PC-9 (cell line): ENCODE measurements around the gene LARP4B. TPM values are rescaled to one million over a fixed set of nuclear protein-coding genes. Genes with fewer than 3 reads are reported as not detected.
"Not testable (repeated sequence)": the region's sequence is repeated elsewhere in the genome, so short reads cannot be mapped to it uniquely, and the experiment has no call there.

Experiments used
- BruUV-seq: library from RNA; stranded (reverse); fragments of 400-500 nt; replicated peaks from 2 replicates; lab custom pipeline; 2021; lab: Mats Ljungman, UMichigan
- CTCF ChIA-PET: fragments of 300-600 bp; sonication (Branson Sonifier 250); formaldehyde crosslinking; loops from one replicate; lab custom pipeline; 2022; ENCODE audit warnings: antibody characterized with exemption; lab: Charles Lee
- POLR2A ChIA-PET: fragments of 300-600 bp; sonication (Branson Sonifier 250); formaldehyde crosslinking; loops from one replicate; lab custom pipeline; 2022; ENCODE audit warnings: antibody characterized with exemption; ENCODE audit not compliant: unreplicated experiment; lab: Charles Lee
- DNase-seq, 2 experiments: peaks; one replicate each; pipeline versions ENCODE4 v3.0.0 to v3.0.0-alpha.2; 2015 to 2022; ENCODE audit warnings: mixed read lengths in 1 of 2
- H2AFZ ChIP-seq: fragments of 200-600 bp; sonication (generic); 2 replicates; pipeline ENCODE4 v1.8.1; 2017; ENCODE audit warnings: antibody characterized with exemption
- H3F3A ChIP-seq: fragments of 200-600 bp; sonication (generic); 2 replicates; pipeline ENCODE4 v1.8.1; 2017; ENCODE audit warnings: antibody characterized with exemption, mild to moderate bottlenecking, low read depth; ENCODE audit not compliant: insufficient read depth
- H3K27ac ChIP-seq: fragments of 200-600 bp; sonication (generic); 2 replicates; pipeline ENCODE4 v1.6.1; 2016; ENCODE audit warnings: mixed run types
- H3K27me3 ChIP-seq: fragments of 200-600 bp; sonication (generic); 2 replicates; pipeline ENCODE4 v1.6.1; 2016; ENCODE audit warnings: low read depth, mixed run types; ENCODE audit not compliant: insufficient read depth
- H3K36me3 ChIP-seq: fragments of 200-600 bp; sonication (generic); 2 replicates; pipeline ENCODE4 v1.6.1; 2016; ENCODE audit warnings: low read depth, mixed run types
- H3K4me1 ChIP-seq: fragments of 200-600 bp; sonication (generic); replicated peaks from 2 replicates; pipeline ENCODE4 v1.6.1; 2016; ENCODE audit warnings: mixed run types; ENCODE audit not compliant: insufficient read depth
- H3K4me2 ChIP-seq: fragments of 200-600 bp; sonication (generic); 2 replicates; pipeline ENCODE4 v1.6.1; 2017; ENCODE audit warnings: mixed run types
- H3K4me3 ChIP-seq: fragments of 200-600 bp; sonication (generic); 2 replicates; pipeline ENCODE4 v1.6.1; 2016; ENCODE audit warnings: mixed run types
- H3K79me2 ChIP-seq: fragments of 200-600 bp; sonication (generic); 2 replicates; pipeline ENCODE4 v1.6.1; 2017; ENCODE audit warnings: low read depth, mixed run types
- H3K9me2 ChIP-seq: fragments of 200-600 bp; sonication (generic); 2 replicates; pipeline ENCODE4 v1.8.1; 2017; ENCODE audit warnings: mild to moderate bottlenecking; ENCODE audit not compliant: insufficient read depth
- H3K9me3 ChIP-seq: fragments of 200-600 bp; sonication (generic); 2 replicates; pipeline ENCODE4 v1.8.1; 2016; ENCODE audit warnings: low read depth; ENCODE audit not compliant: insufficient read depth
- H4K20me1 ChIP-seq: fragments of 200-600 bp; sonication (generic); 2 replicates; pipeline ENCODE4 v1.8.1; 2017; ENCODE audit not compliant: insufficient read depth
- EZH2 ChIP-seq: fragments of 200-600 bp; sonication (generic); IDR thresholded peaks from 2 replicates; pipeline ENCODE4 v1.8.0; 2017; ENCODE audit warnings: antibody characterized with exemption, low read depth
- intact Hi-C: fragments of 100-400 bp; cut with micrococcal nuclease; formaldehyde crosslinking; loops from one replicate; pipeline ENCODE4 v1.10.0; 2022; ENCODE audit not compliant: unreplicated experiment
- total RNA-seq: library from RNA; stranded (reverse); gene quantifications from 2 replicates; pipeline ENCODE4 v1.2.3, GENCODE V29; 2021
- TF ChIP-seq, protein P1 (sequence below): fragments of 200-600 bp; sonication (generic); conservative IDR thresholded peaks from 2 replicates; pipeline ENCODE4 v1.6.1; 2017; ENCODE audit warnings: mixed run types, antibody characterized with exemption, mild to moderate bottlenecking, moderate library complexity

LARP4B gene
- total RNA-seq, 1 experiment from 2014 or later, result 93.4 TPM

DNA sequence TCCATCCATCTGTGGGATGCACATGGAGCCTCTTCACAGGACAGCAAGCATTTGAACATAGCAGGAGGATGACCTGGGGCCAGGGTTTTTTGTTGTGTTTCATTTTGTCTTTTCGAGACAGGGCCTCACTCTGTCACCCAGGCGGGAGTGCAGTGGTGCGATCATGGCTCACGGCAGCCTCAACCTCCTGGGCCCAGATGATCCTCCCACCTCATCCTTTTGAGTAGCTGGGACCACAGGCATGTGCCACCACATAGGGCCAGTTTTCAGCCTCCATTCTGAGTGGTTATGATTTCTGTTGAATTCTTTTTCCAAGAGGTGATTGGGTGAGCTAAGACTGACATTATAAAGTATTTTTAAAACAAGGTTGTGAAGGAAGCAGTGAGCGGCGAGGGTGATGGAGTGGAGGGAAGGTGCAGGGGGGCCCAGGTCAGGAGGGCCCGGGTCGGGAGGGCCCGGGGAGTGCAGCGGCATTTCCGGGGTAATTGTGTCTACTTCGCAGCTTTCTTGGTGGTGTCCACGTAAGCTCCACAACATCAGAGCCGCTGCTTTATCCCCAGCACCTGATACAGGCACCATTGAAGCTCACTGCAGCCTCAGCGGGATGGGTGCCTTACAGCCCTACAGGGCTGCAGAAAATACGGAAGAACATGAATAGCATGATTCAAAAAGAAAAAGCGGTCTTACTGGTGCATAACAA is 12.0 kb upstream of the LARP4B start:
- no peak for DNase-seq
- Histone ChIP-seq H4K20me1 (no peaks in the 10 kb centered on the region), H3K79me2 (no peaks in the 10 kb centered on the region), H3F3A (no peaks in the 10 kb centered on the region), H3K4me2 (no peak overlapping the region), H3K27me3 (no peaks in the 10 kb centered on the region), H3K36me3 (no peaks in the 10 kb centered on the region), H3K9me2 (no peaks in the 10 kb centered on the region), H3K4me1 (no peaks in the 10 kb centered on the region), H3K4me3 (no peak overlapping the region), H3K9me3 (no peaks in the 10 kb centered on the region), H3K27ac (no peak overlapping the region), H2AFZ (no peak overlapping the region)
- ChIA-PET POLR2A (no interaction called here), CTCF (no interaction called here)
- intact Hi-C loops, result no loop called here
- BruUV-seq, result no TSS peak
- TF ChIP-seq, protein P1, sequence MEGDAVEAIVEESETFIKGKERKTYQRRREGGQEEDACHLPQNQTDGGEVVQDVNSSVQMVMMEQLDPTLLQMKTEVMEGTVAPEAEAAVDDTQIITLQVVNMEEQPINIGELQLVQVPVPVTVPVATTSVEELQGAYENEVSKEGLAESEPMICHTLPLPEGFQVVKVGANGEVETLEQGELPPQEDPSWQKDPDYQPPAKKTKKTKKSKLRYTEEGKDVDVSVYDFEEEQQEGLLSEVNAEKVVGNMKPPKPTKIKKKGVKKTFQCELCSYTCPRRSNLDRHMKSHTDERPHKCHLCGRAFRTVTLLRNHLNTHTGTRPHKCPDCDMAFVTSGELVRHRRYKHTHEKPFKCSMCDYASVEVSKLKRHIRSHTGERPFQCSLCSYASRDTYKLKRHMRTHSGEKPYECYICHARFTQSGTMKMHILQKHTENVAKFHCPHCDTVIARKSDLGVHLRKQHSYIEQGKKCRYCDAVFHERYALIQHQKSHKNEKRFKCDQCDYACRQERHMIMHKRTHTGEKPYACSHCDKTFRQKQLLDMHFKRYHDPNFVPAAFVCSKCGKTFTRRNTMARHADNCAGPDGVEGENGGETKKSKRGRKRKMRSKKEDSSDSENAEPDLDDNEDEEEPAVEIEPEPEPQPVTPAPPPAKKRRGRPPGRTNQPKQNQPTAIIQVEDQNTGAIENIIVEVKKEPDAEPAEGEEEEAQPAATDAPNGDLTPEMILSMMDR, result no peak
- TF ChIP-seq EZH2, result no peak

DNA sequence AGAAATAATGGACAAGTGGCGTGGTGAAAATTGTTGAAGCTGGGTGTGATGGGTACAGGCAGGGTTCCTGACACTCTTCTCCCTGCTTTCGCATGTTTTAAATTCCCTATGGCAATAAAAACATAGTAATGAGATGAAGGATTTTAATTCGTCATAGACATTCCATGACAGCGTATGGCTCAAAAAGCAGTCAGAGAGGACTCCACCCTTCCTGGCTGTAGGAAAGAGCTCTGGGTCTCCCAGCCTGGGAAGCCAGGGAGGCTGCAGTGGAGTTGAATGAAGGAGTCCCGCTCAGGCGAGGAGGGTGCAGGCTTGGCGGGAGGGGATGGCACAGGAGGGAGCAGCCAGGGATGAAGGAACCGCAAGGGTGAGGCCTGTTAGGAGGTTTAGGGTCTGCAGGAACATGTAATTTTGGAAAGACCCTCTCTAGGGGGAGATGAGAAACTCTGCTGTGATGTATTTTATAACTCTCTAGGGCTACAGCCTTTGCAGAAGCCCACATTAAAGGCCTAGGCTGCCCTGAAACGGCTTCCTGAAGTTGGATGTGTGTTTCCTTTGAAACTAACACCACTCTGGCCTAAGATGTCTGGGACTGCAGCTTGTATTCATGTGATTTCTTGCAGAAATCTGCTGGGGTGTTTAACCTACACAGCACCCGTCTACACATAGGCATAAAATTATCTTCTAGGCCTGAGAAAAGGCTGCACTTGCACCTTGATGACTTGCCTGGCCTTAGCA is 7.6 kb upstream of the LARP4B start:
- POLR2A ChIA-PET, result no interaction called here
- intact Hi-C loops, result no loop called here
- BruUV-seq, result no TSS peak
- H2AFZ ChIP-seq, result no peak overlapping the region
- H4K20me1 ChIP-seq, result no peaks in the 10 kb centered on the region
- H3K4me1 ChIP-seq, result no peaks in the 10 kb centered on the region
- no peak overlapping the region for H3K4me3 ChIP-seq
- no peaks in the 10 kb centered on the region for H3K36me3 ChIP-seq
- no peak for DNase-seq
- no peak overlapping the region for H3K27ac ChIP-seq
- H3F3A ChIP-seq, result no peaks in the 10 kb centered on the region
- no peaks in the 10 kb centered on the region for H3K9me3 ChIP-seq
- H3K9me2 ChIP-seq, result no peaks in the 10 kb centered on the region
- no peaks in the 10 kb centered on the region for H3K27me3 ChIP-seq
- H3K79me2 ChIP-seq, result no peaks in the 10 kb centered on the region
- no peak for TF ChIP-seq EZH2
- TF ChIP-seq, protein P1, result no peak
- H3K4me2 ChIP-seq, result no peak overlapping the region
- CTCF ChIA-PET, result no interaction called here

DNA sequence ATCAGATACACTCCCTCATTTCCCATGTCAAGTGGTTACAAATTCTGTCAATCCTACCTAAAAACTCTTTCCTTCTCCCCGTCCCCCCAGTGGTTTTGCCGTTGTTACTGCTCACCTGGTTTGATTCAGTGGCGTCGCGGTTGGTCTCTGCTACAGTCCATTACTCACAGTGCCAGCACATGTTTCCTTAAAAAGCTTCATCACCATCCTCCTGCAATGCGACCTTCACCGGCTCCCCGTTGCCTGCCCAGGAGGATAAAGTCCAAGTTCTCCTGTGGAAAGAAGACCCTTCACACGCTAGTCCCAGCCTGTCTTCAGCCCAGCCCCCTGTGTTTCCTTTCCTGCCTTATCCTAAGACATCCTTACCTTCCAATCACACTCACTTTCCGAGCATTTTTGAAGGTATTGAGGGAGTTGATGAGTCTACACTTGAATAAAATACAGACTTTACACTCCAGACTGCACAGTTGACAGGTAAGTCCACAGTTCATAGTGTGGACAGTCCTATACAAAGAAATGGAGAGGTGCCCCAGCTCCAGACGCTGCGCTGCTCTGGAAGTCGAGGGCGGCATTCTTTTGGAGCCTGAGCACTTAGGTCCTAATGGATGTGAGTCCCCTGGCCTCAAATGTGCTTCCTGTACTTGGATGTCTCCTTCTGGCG is 3.4 kb upstream of the LARP4B start:
- BruUV-seq, result no TSS peak
- ChIA-PET POLR2A (no interaction called here), CTCF (no interaction called here)
- peaks cover 5% of the 10 kb centered on the region; the same call in 1 of the 2 replicates for H3F3A ChIP-seq
- H3K4me1 ChIP-seq, result no peaks in the 10 kb centered on the region
- H3K79me2 ChIP-seq, result peaks cover 16% of the 10 kb centered on the region
- no peak for DNase-seq
- no peaks in the 10 kb centered on the region for H3K9me2 ChIP-seq
- H3K27me3 ChIP-seq, result no peaks in the 10 kb centered on the region
- no peak overlapping the region for H2AFZ ChIP-seq
- H4K20me1 ChIP-seq, result peaks cover 6% of the 10 kb centered on the region
- intact Hi-C loops, result no loop called here
- no peak overlapping the region for H3K4me3 ChIP-seq
- H3K27ac ChIP-seq, result no peak overlapping the region
- TF ChIP-seq, protein P1, result no peak
- TF ChIP-seq EZH2, result no peak
- H3K36me3 ChIP-seq, result no peaks in the 10 kb centered on the region
- no peak overlapping the region for H3K4me2 ChIP-seq
- H3K9me3 ChIP-seq, result no peaks in the 10 kb centered on the region

DNA sequence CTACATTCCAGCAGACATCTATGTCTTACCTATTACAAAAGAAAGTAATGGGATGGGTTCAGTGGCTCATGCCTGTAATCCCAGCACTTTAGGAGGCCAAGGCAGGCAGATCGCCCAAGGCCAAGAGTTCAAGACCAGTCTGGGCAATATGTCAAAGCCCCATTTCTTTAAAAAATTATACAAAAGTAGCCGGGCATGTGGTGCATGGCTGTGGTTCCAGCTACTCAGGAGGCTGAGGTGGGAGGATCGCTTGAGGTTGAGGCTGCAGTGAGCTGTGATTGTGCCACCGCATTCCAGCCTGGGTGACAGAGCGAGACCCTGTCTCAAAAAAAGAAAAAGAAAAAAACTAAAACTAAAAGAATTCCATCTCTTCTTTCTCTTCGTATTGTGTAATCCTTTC is 2.7 kb upstream of the LARP4B start:
- H2AFZ ChIP-seq, H3K9me3 ChIP-seq, H3K4me2 ChIP-seq, H3K36me3 ChIP-seq, H3K27me3 ChIP-seq, DNase-seq, CTCF ChIA-PET, BruUV-seq, H3K4me1 ChIP-seq, H3K9me2 ChIP-seq, intact Hi-C loops, H3K4me3 ChIP-seq, H3F3A ChIP-seq, POLR2A ChIA-PET, H3K27ac ChIP-seq: not testable (repeated sequence)
- Histone ChIP-seq H3K79me2 (peaks cover 23% of the 10 kb centered on the region), H4K20me1 (peaks cover 13% of the 10 kb centered on the region)
